Astrocyte (in vitro differentiated cells and primary cell): Measurements from ENCODE around the gene DNAJC7. TPM values are rescaled to one million over a fixed set of nuclear protein-coding genes. Genes with fewer than 3 reads are reported as not detected.
"Not testable (repeated sequence)": the region's sequence is repeated elsewhere in the genome, so short reads cannot be mapped to it uniquely, and the experiment has no call there.

Experiments
- DNase-seq: peaks from one replicate; pipeline ENCODE4 v3.0.0-alpha.2; 2010; ENCODE audit warnings: low read depth
- FAIRE-seq: peaks from 2 replicates; lab custom pipeline; 2011; peaks lifted over from hg19 to GRCh38; lab: Jason Lieb, UNC
- H2AFZ ChIP-seq: 2 replicates; pipeline ENCODE4 v1.6.0; 2012; ENCODE audit warnings: low read depth, low read length, inconsistent platforms
- H3K27ac ChIP-seq: 2 replicates; pipeline ENCODE4 v1.5.1; 2011; ENCODE audit warnings: low read depth, low read length, inconsistent platforms
- H3K27me3 ChIP-seq: 2 replicates; pipeline ENCODE4 v1.6.0; 2011; ENCODE audit warnings: low read length, inconsistent platforms; ENCODE audit not compliant: insufficient read depth
- H3K36me3 ChIP-seq: 2 replicates; pipeline ENCODE4 v1.5.1; 2011; ENCODE audit warnings: low read length, inconsistent platforms; ENCODE audit not compliant: insufficient read depth
- H3K4me1 ChIP-seq: 2 replicates; pipeline ENCODE4 v1.5.1; 2011; ENCODE audit warnings: low read length, inconsistent platforms; ENCODE audit not compliant: insufficient read depth
- H3K4me2 ChIP-seq: 2 replicates; pipeline ENCODE4 v1.6.0; 2012; ENCODE audit warnings: low read length, inconsistent platforms
- H3K4me3 ChIP-seq: 2 replicates; pipeline ENCODE4 v1.5.1; 2011; ENCODE audit warnings: low read depth, mild to moderate bottlenecking, low read length, inconsistent platforms; ENCODE audit not compliant: insufficient read depth
- H3K79me2 ChIP-seq: 2 replicates; pipeline ENCODE4 v1.6.0; 2012; ENCODE audit warnings: mild to moderate bottlenecking, low read length, inconsistent platforms; ENCODE audit not compliant: insufficient read depth
- H3K9ac ChIP-seq: 2 replicates; pipeline ENCODE4 v1.6.0; 2012; ENCODE audit warnings: mild to moderate bottlenecking, low read length, inconsistent platforms
- H3K9me3 ChIP-seq: 2 replicates; pipeline ENCODE4 v1.5.1; 2012; ENCODE audit warnings: low read depth, mild to moderate bottlenecking, low read length, inconsistent platforms; ENCODE audit not compliant: insufficient read depth
- H4K20me1 ChIP-seq: 2 replicates; pipeline ENCODE4 v1.6.0; 2012; ENCODE audit warnings: low read length, inconsistent platforms; ENCODE audit not compliant: insufficient read depth
- H3K27ac Mint-ChIP-seq: one replicate; pipeline ENCODE4 v1.8.0; 2021; ENCODE audit warnings: mild to moderate bottlenecking, mixed read lengths; ENCODE audit not compliant: unreplicated experiment
- H3K27me3 Mint-ChIP-seq: one replicate; pipeline ENCODE4 v1.8.0; 2021; ENCODE audit warnings: low read depth, mixed read lengths; ENCODE audit not compliant: unreplicated experiment
- H3K36me3 Mint-ChIP-seq: one replicate; pipeline ENCODE4 v1.8.0; 2021; ENCODE audit warnings: low read depth, mixed read lengths; ENCODE audit not compliant: unreplicated experiment
- H3K4me1 Mint-ChIP-seq: one replicate; pipeline ENCODE4 v1.8.0; 2021; ENCODE audit warnings: low read depth, mixed read lengths; ENCODE audit not compliant: unreplicated experiment
- H3K4me3 Mint-ChIP-seq: one replicate; pipeline ENCODE4 v1.8.0; 2021; ENCODE audit warnings: mild to moderate bottlenecking, moderate library complexity, mixed read lengths; ENCODE audit not compliant: unreplicated experiment
- H3K9me3 Mint-ChIP-seq: one replicate; pipeline ENCODE4 v1.8.0; 2021; ENCODE audit warnings: mild to moderate bottlenecking, mixed read lengths; ENCODE audit not compliant: unreplicated experiment
- CTCF ChIP-seq: IDR thresholded peaks from 2 replicates; pipeline ENCODE4 v1.5.1; 2011; ENCODE audit warnings: low read depth, mild to moderate bottlenecking, inconsistent platforms, low read length, moderate library complexity; ENCODE audit not compliant: insufficient read depth
- EZH2 ChIP-seq: IDR thresholded peaks from 2 replicates; pipeline ENCODE4 v1.6.1; 2012; ENCODE audit warnings: mild to moderate bottlenecking, low read length, inconsistent platforms; ENCODE audit not compliant: insufficient read depth
- total RNA-seq: library from RNA; stranded (reverse); gene quantifications from 2 replicates; pipeline ENCODE4 v1.2.1, GENCODE V29; 2021

Gene DNAJC7
- total RNA-seq, 1 donor from 2014 or later: 96.0 TPM

GRCh38 chr17:42025191-42025579 is 7.9 kb upstream of the DNAJC7 start:
- peaks cover 11% of the 10 kb centered on the region for H3K36me3 Mint-ChIP-seq
- Histone ChIP-seq H3K9ac (peak overlapping the region; percentile 6), H3K4me1 (peaks cover 26% of the 10 kb centered on the region), H3K36me3 (peaks cover 10% of the 10 kb centered on the region), H3K27me3 (peaks cover 3% of the 10 kb centered on the region), H2AFZ (no peak overlapping the region), H3K27ac (peak overlapping the region; percentile 23), H3K9me3 (no peaks in the 10 kb centered on the region), H3K4me3 (no peak overlapping the region), H4K20me1 (peaks cover 19% of the 10 kb centered on the region), H3K79me2 (peaks cover 15% of the 10 kb centered on the region), H3K4me2 (peak overlapping the region; percentile 62)
- peak overlapping the region; percentile 91 for H3K27ac Mint-ChIP-seq
- TF ChIP-seq CTCF (no peak), EZH2 (no peak)
- no peak for DNase-seq
- peaks cover 2% of the 10 kb centered on the region for H3K9me3 Mint-ChIP-seq
- no peak for FAIRE-seq
- peak overlapping the region; percentile 76 for H3K4me3 Mint-ChIP-seq
- no peaks in the 10 kb centered on the region for H3K27me3 Mint-ChIP-seq
- H3K4me1 Mint-ChIP-seq: peaks cover 34% of the 10 kb centered on the region

GRCh38 chr17:42023524-42024349 is 6.5 kb upstream of the DNAJC7 start:
- Mint-ChIP-seq H3K36me3 (peaks cover 11% of the 10 kb centered on the region), H3K4me1 (peaks cover 34% of the 10 kb centered on the region), H3K27me3 (no peaks in the 10 kb centered on the region), H3K9me3 (peaks cover 2% of the 10 kb centered on the region), H3K4me3 (no peak overlapping the region), H3K27ac (peak overlapping the region; percentile 36)
- Histone ChIP-seq H2AFZ (no peak overlapping the region), H3K9me3 (no peaks in the 10 kb centered on the region), H3K4me3 (no peak overlapping the region), H4K20me1 (peaks cover 19% of the 10 kb centered on the region), H3K4me2 (no peak overlapping the region), H3K9ac (no peak overlapping the region), H3K27me3 (peaks cover 3% of the 10 kb centered on the region), H3K4me1 (peaks cover 26% of the 10 kb centered on the region), H3K36me3 (peaks cover 10% of the 10 kb centered on the region), H3K79me2 (peaks cover 20% of the 10 kb centered on the region), H3K27ac (no peak overlapping the region)
- FAIRE-seq: no peak
- TF ChIP-seq CTCF (no peak), EZH2 (no peak)
- no peak for DNase-seq

- peaks cover 37% of the 10 kb centered on the region for H3K79me2 ChIP-seq
- not testable (repeated sequence) for H3K27me3 ChIP-seq, H3K27me3 Mint-ChIP-seq, H3K27ac ChIP-seq, H2AFZ ChIP-seq, H3K9me3 ChIP-seq, H3K9me3 Mint-ChIP-seq, DNase-seq, FAIRE-seq
- peaks cover 27% of the 10 kb centered on the region for H3K4me1 Mint-ChIP-seq
- H3K4me2 ChIP-seq: peak overlapping the region; percentile 95
- H3K9ac ChIP-seq: peak overlapping the region; percentile 98
- H3K36me3 ChIP-seq: peaks cover 10% of the 10 kb centered on the region
- H3K36me3 Mint-ChIP-seq: peaks cover 11% of the 10 kb centered on the region
- H3K4me1 ChIP-seq: peaks cover 36% of the 10 kb centered on the region
- peaks cover 17% of the 10 kb centered on the region for H4K20me1 ChIP-seq
- H3K4me3 ChIP-seq: peak overlapping the region; percentile 92
- peak overlapping the region; percentile 77 for H3K27ac Mint-ChIP-seq
- H3K4me3 Mint-ChIP-seq: peak overlapping the region; percentile 97
Observed at GRCh38 chr17:42020845-42021244, 3.6 kb upstream of the DNAJC7 start.
